G401 (cell line): ENCODE results near the gene PPP1R10. TPM values are rescaled to one million over a fixed set of nuclear protein-coding genes. Genes with fewer than 3 reads are reported as not detected.

Experiments used
- DNase-seq: peaks from one replicate; pipeline ENCODE4 v3.0.0-alpha.2; 2015; ENCODE audit warnings: low spot score
- in situ Hi-C: cut with HindIII; loops from 2 replicates; pipeline ENCODE4 v1.10.0; 2016; ENCODE audit warnings: low sequenced_read_pairs, mixed read lengths
- total RNA-seq: library from RNA; depleted of rRNA; stranded (reverse); fragments of >200 nt; shearing (Covaris generic); gene quantifications from 2 replicates; pipeline ENCODE4 v1.2.3, GENCODE V29; 2014; rRNA removed

The PPP1R10 gene
- total RNA-seq, 1 experiment from 2014 or later = 14.4 TPM

GRCh38 chr6:30568245-30568644 lies 48.8 kb downstream of the PPP1R10 start:
- DNase-seq = no peak
- in situ Hi-C loops = no loop called here

GRCh38 chr6:30565772-30566171 lies 51.3 kb downstream of the PPP1R10 start:
- in situ Hi-C loops = no loop called here
- DNase-seq = no peak

GRCh38 chr6:30564114-30564513 lies 52.9 kb downstream of the PPP1R10 start:
- in situ Hi-C loops = no loop called here
- DNase-seq = no peak

DNA sequence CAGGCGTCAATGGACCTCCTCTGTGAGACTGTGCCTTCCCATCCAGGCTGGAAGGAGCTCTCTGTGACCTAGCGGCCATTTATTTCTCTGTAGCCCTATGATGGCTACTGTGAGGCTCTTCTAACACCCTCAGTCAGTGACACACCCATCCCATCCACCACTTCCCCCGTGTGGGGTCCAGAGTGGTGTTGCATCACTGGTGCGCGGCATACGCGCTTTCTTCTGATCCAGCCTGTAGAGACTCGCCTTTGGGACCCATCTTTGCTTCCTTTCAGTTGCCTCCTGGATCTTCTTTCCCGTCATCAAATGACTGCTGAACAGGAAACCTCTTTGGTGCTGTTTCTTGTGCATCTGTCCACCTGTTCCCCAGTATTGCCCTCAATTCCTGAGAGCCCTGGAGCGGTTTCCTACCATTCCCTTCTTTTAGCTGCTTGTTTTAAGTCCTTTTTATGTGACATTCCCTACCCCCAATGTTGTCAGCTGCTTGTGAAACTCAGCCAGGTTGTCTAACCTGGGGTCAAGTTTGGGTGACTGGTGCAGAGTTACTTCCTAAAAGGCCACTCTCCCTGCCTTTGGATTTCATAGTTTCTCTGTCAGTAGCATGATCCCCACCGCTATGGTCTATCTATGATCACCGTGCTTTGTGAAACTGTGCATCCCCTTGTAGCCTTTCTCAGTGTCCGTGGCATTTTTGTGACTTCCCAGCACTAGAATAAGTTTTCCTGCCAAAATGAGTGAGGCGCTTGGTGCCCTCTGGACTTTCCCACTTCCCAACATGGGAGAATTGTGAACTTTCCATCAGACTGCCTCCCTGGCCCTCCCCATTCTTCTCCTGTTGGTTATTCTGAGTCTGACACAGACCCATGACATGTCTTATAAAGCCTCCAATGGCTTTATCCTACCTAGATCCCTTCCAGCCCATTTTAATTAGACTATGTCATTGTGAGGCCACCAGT lies 54.3 kb downstream of the PPP1R10 start:
- no peak for DNase-seq
- in situ Hi-C loops = no loop called here

- in situ Hi-C loops = no loop called here
- DNase-seq = no peak
These were observed 56.1 kb downstream of the PPP1R10 start for GRCh38 chr6:30560930-30561329.

DNA sequence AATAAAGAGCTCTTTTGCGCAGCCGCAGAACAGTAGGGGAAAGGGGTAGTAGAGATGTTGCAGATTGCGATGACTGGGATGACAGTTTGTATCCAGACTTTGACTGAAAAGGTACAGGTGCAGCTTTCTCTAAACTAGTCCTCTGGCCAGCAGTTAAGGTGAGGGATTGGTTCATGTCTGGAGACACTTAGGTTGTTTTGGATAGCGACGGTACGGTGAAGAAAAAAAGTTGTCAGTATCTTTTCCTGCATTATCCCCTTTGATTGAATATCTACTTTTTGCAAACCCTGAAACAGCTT lies 59.4 kb downstream of the PPP1R10 start:
- DNase-seq = no peak
- in situ Hi-C loops = no loop called here

DNA sequence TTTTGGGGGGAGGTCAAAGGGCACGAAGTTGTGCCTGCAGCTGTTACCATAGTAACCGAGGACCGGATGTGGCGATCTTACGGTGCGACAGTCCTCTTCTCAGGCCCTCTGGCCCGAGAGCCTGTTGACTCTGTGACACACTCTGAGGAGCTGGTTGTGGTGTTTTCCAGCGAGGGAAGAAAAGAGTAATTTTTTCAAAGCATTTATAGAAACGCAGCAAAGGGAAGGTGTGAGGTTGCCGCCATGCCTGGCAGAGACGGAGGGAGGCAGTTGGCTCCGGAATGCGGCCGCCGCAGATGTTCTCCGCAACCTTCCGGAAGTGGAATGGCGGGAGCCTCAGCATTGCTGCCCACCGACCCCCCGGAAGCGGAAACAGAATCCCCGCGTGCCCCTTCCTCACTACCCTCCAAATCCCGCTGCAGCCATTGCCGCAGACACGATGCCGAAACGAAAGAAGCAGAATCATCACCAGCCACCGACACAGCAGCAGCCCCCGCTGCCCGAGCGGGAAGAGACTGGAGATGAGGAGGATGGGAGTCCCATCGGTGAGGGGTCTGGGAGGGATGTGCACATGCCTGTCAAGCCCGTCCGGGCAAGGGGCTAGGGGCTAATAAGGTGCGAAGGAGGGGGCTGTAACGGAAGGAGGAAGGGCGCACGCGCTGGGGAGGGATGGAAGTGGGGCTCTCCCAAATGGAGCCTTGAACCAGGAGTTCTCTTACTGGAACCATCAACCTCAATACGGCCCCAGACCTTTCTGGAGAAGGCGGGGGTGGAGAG lies 59.9 kb downstream of the PPP1R10 start, which contains the start of gene PRR3:
Gene PRR3, plus strand, starts transcription at position 390 of the 777 bp plus-strand sequence. Its CDS starts 50 bp downstream, at position 440.
- peak; percentile 90 for DNase-seq
- in situ Hi-C loops = no loop called here

- peak; percentile 94 for DNase-seq
- in situ Hi-C loops = no loop called here
These were observed 60.8 kb downstream of the PPP1R10 start, which contains the start of gene GNL1 for GRCh38 chr6:30556066-30556905. Gene GNL1 (minus strand): TSS chr6:30556489. CDS start chr6:30556203, 286 bp downstream.

- no peak for DNase-seq
- in situ Hi-C loops = no loop called here
These were observed 61.3 kb downstream of the PPP1R10 start for GRCh38 chr6:30555816-30556065.

DNA sequence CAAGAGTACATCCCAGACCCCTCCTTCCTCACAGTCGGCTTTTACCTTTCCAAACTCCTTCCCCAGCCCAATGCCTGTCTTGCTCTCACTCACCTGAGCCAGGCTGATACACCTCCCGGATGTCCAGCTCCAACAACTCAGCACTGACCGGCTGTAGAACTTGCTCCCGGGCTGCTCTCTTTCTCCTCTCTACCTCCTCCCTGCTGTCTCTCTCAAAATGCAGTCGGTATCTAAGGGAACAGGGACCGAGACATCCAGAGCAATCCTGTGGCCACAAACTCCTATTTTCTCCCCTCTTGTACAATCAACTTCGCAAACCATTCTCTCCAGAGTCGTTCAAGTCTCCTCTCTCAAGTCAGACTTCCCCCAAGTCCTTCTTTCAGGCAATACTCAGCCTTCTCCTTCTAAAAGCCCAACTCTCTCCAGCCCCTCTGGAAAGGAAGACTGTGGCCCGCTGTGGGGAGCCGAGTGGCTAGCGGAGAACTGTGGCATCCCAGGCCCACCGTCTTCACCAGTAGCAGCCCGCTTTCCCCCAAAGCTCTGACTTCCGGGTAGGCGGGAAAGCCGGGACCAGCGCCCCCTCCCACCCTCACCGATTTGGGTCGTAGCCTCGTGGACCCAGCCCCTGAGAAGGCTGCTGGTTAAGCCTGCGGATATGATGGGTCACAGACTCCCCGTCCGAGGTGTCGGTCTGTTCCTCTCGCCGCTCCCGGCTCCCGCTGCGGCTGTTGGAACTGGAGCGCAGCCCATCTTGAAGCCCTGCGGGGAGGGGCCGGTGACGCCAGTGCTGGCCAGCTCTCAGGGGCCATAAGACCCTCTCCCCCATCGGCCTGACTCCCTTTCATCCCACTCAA lies 61.9 kb downstream of the PPP1R10 start:
- in situ Hi-C loops = no loop called here
- peak; percentile 40 for DNase-seq

- no peak for DNase-seq
- in situ Hi-C loops = no loop called here
These were observed 62.6 kb downstream of the PPP1R10 start for GRCh38 chr6:30554404-30554803.

Other genes with a start within 250 kb of the PPP1R10 start
- 116 and 118 TPM in 2 replicates for gene HLA-E, start 127.7 kb downstream of the PPP1R10 start, total RNA-seq
- 102 and 129 TPM in 2 replicates for gene GNL1, start 60.8 kb downstream of the PPP1R10 start, total RNA-seq
- 3.4 and 5.9 TPM in 2 replicates for gene PRR3, start 59.9 kb downstream of the PPP1R10 start, total RNA-seq
- 41.9 and 83.7 TPM in 2 replicates for gene ABCF1, start 45.8 kb downstream of the PPP1R10 start, total RNA-seq
- 38.3 and 47.5 TPM in 2 replicates for gene MRPS18B, start 597 bp upstream of the PPP1R10 start, total RNA-seq
- gene ATAT1, start 9.6 kb upstream of the PPP1R10 start, total RNA-seq = 0.68 and 1.7 TPM in 2 replicates
- gene C6orf136, start 29.9 kb upstream of the PPP1R10 start, total RNA-seq = 5.3 and 11.7 TPM in 2 replicates
- gene DHX16, start 55.8 kb upstream of the PPP1R10 start, total RNA-seq = 59.8 and 73.2 TPM in 2 replicates
- gene PPP1R18, start 69.4 kb upstream of the PPP1R10 start, total RNA-seq = 53.7 and 54.3 TPM in 2 replicates
- 2.6 and 8.8 TPM in 2 replicates for gene NRM, start 73.7 kb upstream of the PPP1R10 start, total RNA-seq
- gene MDC1, start 100.0 kb upstream of the PPP1R10 start, total RNA-seq = 2.5 and 14.3 TPM in 2 replicates
- 456 and 575 TPM in 2 replicates for gene TUBB, start 103.1 kb upstream of the PPP1R10 start, total RNA-seq
- gene FLOT1, start 125.4 kb upstream of the PPP1R10 start, total RNA-seq = 170 and 172 TPM in 2 replicates
- gene IER3, start 127.3 kb upstream of the PPP1R10 start, total RNA-seq = 257 and 297 TPM in 2 replicates